GM10266 (cell line): ENCODE measurements around the gene TMEM273.

ENCODE experiments used
- DNase-seq: peaks from one replicate; pipeline ENCODE4 v3.0.0; 2012; ENCODE audit errors: extremely low spot score
- TF ChIP-seq, protein P1 (sequence below): IDR thresholded peaks from 2 replicates; pipeline ENCODE4 v1.5.1; 2012; ENCODE audit warnings: mild to moderate bottlenecking, low read depth; ENCODE audit not compliant: control insufficient read depth, insufficient read depth; ENCODE audit errors: missing control alignments

Gene TMEM273

GRCh38 chr10:49115015-49115795, 73.0 kb downstream of the TMEM273 start, which contains the start of gene VSTM4:
Gene VSTM4 (minus strand): TSS chr10:49115522. CDS start chr10:49115485, 37 bp downstream.
- peak; percentile 56 for DNase-seq
- TF ChIP-seq, protein P1, sequence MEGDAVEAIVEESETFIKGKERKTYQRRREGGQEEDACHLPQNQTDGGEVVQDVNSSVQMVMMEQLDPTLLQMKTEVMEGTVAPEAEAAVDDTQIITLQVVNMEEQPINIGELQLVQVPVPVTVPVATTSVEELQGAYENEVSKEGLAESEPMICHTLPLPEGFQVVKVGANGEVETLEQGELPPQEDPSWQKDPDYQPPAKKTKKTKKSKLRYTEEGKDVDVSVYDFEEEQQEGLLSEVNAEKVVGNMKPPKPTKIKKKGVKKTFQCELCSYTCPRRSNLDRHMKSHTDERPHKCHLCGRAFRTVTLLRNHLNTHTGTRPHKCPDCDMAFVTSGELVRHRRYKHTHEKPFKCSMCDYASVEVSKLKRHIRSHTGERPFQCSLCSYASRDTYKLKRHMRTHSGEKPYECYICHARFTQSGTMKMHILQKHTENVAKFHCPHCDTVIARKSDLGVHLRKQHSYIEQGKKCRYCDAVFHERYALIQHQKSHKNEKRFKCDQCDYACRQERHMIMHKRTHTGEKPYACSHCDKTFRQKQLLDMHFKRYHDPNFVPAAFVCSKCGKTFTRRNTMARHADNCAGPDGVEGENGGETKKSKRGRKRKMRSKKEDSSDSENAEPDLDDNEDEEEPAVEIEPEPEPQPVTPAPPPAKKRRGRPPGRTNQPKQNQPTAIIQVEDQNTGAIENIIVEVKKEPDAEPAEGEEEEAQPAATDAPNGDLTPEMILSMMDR: peak; percentile 13

- TF ChIP-seq, protein P1: no peak
- no peak for DNase-seq
These were observed 73.5 kb downstream of the TMEM273 start for GRCh38 chr10:49114718-49115014.

DNA sequence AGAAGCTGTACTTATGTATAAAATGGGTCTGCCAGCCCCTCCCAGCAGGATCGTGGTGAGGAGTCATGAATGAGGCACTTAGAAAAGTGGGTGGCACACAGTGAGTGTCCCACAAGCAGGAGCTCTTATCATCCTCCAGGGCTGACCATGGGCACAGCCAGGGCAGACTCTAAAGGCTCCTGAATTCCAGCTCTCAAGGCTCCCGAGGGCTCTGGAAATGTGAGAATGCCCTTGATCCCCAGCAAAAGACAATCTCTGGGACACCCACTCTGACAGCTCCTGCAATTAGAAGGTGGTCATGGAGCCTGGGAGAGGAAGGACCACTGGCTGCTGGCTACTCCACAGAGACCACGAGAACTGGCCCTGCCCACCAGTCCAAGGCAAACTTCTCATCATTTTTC, 74.5 kb downstream of the TMEM273 start:
- DNase-seq: no peak

GRCh38 chr10:49112851-49113250, 75.3 kb downstream of the TMEM273 start:
- TF ChIP-seq, protein P1: no peak
- no peak for DNase-seq

More for the DNA sequence above, 74.5 kb downstream of the TMEM273 start:
- TF ChIP-seq, protein P1: no peak

DNA sequence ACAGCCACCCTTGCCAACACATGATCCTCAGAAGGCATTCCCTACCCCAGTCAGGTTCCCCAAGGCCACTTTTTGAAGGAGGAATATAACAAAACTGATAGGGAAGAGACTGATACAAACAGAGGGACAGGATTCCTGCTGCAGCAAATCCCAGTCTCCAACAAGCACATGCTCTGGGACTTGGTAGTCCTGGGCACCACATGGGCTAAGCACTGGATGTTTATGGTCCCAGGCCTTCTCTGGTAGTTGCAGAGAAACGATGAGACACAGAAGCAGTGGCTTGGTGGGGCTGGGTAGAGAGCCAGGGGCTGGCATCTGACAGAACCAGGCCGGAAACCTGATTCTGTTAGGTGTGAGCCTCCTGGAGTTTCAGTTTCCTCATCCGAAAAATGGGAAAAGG, 76.1 kb downstream of the TMEM273 start:
- TF ChIP-seq, protein P1: no peak
- no peak for DNase-seq

DNA sequence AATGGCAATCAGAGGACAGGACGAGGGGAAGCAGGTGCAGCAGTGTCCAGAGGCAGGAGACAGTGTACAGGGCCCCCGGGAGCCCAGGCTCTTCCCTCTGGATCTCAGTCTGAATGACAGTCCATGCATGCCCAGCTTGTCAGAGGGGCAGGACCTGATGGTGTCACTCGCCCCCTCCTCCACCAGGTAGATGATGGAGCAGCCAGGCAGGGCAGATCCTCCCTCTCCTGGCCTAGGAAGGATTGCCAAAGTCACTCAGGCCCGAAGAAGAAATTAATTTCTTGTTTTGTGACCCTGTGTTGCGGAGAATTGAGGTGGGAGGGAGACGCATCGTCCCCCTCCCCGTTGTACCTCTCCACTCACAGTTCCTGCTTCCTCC, 76.9 kb downstream of the TMEM273 start:
- DNase-seq: no peak
- TF ChIP-seq, protein P1: no peak

- TF ChIP-seq, protein P1: no peak
- DNase-seq: no peak
These were observed 77.4 kb downstream of the TMEM273 start for GRCh38 chr10:49110684-49111319.
